PC-9 (cell line): ENCODE measurements around the gene KCTD20. TPM values are rescaled to one million over a fixed set of nuclear protein-coding genes. Genes with fewer than 3 reads are reported as not detected.

Source experiments
- BruUV-seq: library from RNA; stranded (reverse); fragments of 400-500 nt; replicated peaks from 2 replicates; lab custom pipeline; 2021; lab: Mats Ljungman, UMichigan
- CTCF ChIA-PET: fragments of 300-600 bp; sonication (Branson Sonifier 250); formaldehyde crosslinking; loops from one replicate; lab custom pipeline; 2022; ENCODE audit warnings: antibody characterized with exemption; lab: Charles Lee
- POLR2A ChIA-PET: fragments of 300-600 bp; sonication (Branson Sonifier 250); formaldehyde crosslinking; loops from one replicate; lab custom pipeline; 2022; ENCODE audit warnings: antibody characterized with exemption; ENCODE audit not compliant: unreplicated experiment; lab: Charles Lee
- DNase-seq, 2 experiments: peaks; one replicate each; pipeline versions ENCODE4 v3.0.0 to v3.0.0-alpha.2; 2015 to 2022; ENCODE audit warnings: mixed read lengths in 1 of 2
- H2AFZ ChIP-seq: fragments of 200-600 bp; sonication (generic); 2 replicates; pipeline ENCODE4 v1.8.1; 2017; ENCODE audit warnings: antibody characterized with exemption
- H3F3A ChIP-seq: fragments of 200-600 bp; sonication (generic); 2 replicates; pipeline ENCODE4 v1.8.1; 2017; ENCODE audit warnings: antibody characterized with exemption, mild to moderate bottlenecking, low read depth; ENCODE audit not compliant: insufficient read depth
- H3K27ac ChIP-seq: fragments of 200-600 bp; sonication (generic); 2 replicates; pipeline ENCODE4 v1.6.1; 2016; ENCODE audit warnings: mixed run types
- H3K27me3 ChIP-seq: fragments of 200-600 bp; sonication (generic); 2 replicates; pipeline ENCODE4 v1.6.1; 2016; ENCODE audit warnings: low read depth, mixed run types; ENCODE audit not compliant: insufficient read depth
- H3K36me3 ChIP-seq: fragments of 200-600 bp; sonication (generic); 2 replicates; pipeline ENCODE4 v1.6.1; 2016; ENCODE audit warnings: low read depth, mixed run types
- H3K4me1 ChIP-seq: fragments of 200-600 bp; sonication (generic); replicated peaks from 2 replicates; pipeline ENCODE4 v1.6.1; 2016; ENCODE audit warnings: mixed run types; ENCODE audit not compliant: insufficient read depth
- H3K4me2 ChIP-seq: fragments of 200-600 bp; sonication (generic); 2 replicates; pipeline ENCODE4 v1.6.1; 2017; ENCODE audit warnings: mixed run types
- H3K4me3 ChIP-seq: fragments of 200-600 bp; sonication (generic); 2 replicates; pipeline ENCODE4 v1.6.1; 2016; ENCODE audit warnings: mixed run types
- H3K79me2 ChIP-seq: fragments of 200-600 bp; sonication (generic); 2 replicates; pipeline ENCODE4 v1.6.1; 2017; ENCODE audit warnings: low read depth, mixed run types
- H3K9me2 ChIP-seq: fragments of 200-600 bp; sonication (generic); 2 replicates; pipeline ENCODE4 v1.8.1; 2017; ENCODE audit warnings: mild to moderate bottlenecking; ENCODE audit not compliant: insufficient read depth
- H3K9me3 ChIP-seq: fragments of 200-600 bp; sonication (generic); 2 replicates; pipeline ENCODE4 v1.8.1; 2016; ENCODE audit warnings: low read depth; ENCODE audit not compliant: insufficient read depth
- H4K20me1 ChIP-seq: fragments of 200-600 bp; sonication (generic); 2 replicates; pipeline ENCODE4 v1.8.1; 2017; ENCODE audit not compliant: insufficient read depth
- CTCF ChIP-seq: fragments of 200-600 bp; sonication (generic); conservative IDR thresholded peaks from 2 replicates; pipeline ENCODE4 v1.6.1; 2017; ENCODE audit warnings: mixed run types, antibody characterized with exemption, mild to moderate bottlenecking, moderate library complexity
- EZH2 ChIP-seq: fragments of 200-600 bp; sonication (generic); IDR thresholded peaks from 2 replicates; pipeline ENCODE4 v1.8.0; 2017; ENCODE audit warnings: antibody characterized with exemption, low read depth
- intact Hi-C: fragments of 100-400 bp; cut with micrococcal nuclease; formaldehyde crosslinking; loops from one replicate; pipeline ENCODE4 v1.10.0; 2022; ENCODE audit not compliant: unreplicated experiment
- total RNA-seq: library from RNA; stranded (reverse); gene quantifications from 2 replicates; pipeline ENCODE4 v1.2.3, GENCODE V29; 2021

KCTD20 gene
- total RNA-seq, 1 experiment from 2014 or later, result 42.5 TPM

DNA sequence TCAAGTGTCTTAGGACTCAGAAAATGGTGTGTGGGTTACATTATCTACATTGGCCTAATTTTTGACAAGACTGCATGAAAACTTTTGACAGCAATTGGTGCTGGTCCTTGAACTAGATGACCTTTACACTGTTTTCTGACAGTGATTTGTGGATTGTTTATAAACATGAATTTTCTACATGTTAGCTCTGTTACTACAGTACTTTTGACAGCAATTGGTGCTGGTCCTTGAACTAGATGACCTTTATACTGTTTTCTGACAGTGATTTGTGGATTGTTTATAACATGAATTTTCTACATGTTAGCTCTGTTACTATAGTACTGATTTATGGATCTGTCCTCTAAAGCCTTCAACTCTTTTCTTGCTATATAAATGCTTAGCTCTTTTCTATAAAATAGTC is 16.7 kb downstream of the KCTD20 start:
- Histone ChIP-seq H3F3A (peaks cover 16% of the 10 kb centered on the region; the same call in 1 of the 2 replicates), H3K9me2 (no peaks in the 10 kb centered on the region), H3K27ac (no peak overlapping the region), H3K27me3 (no peaks in the 10 kb centered on the region), H3K79me2 (peaks cover 87% of the 10 kb centered on the region), H4K20me1 (peaks cover 15% of the 10 kb centered on the region), H3K4me3 (no peak overlapping the region), H3K36me3 (no peaks in the 10 kb centered on the region; the same call in 1 of the 2 replicates), H2AFZ (no peak overlapping the region), H3K4me1 (peaks cover 10% of the 10 kb centered on the region), H3K4me2 (no peak overlapping the region), H3K9me3 (no peaks in the 10 kb centered on the region)
- POLR2A ChIA-PET, result interaction anchor here (0.6 kb wide), 1 partner anchor 121 kb away, joined by 18 read pairs; no protein-coding TSS in a partner anchor
- intact Hi-C loops, result no loop called here
- no peak for DNase-seq
- CTCF ChIA-PET, result no interaction called here
- BruUV-seq, result no TSS peak
- TF ChIP-seq EZH2 (no peak), CTCF (no peak)

GRCh38 chr6:36460916-36461315 is 18.1 kb downstream of the KCTD20 start:
- 0 out of 2 replicates have a peak, but pooled peaks cover under 1% of the 10 kb centered on the region for H3K4me1 ChIP-seq
- no peaks in the 10 kb centered on the region for H3K9me2 ChIP-seq
- CTCF ChIA-PET, result no interaction called here
- no peak overlapping the region for H2AFZ ChIP-seq
- H3F3A ChIP-seq, result peaks cover 7% of the 10 kb centered on the region; the same call in 1 of the 2 replicates
- H4K20me1 ChIP-seq, result peaks cover 2% of the 10 kb centered on the region; the same call in 1 of the 2 replicates
- TF ChIP-seq EZH2, result no peak
- TF ChIP-seq CTCF, result no peak
- H3K9me3 ChIP-seq, result no peaks in the 10 kb centered on the region
- POLR2A ChIA-PET, result no interaction called here
- no peak overlapping the region for H3K27ac ChIP-seq
- no peak overlapping the region for H3K4me3 ChIP-seq
- BruUV-seq, result no TSS peak
- H3K79me2 ChIP-seq, result peaks cover 85% of the 10 kb centered on the region
- DNase-seq, result no peak
- intact Hi-C loops, result no loop called here
- no peak overlapping the region for H3K4me2 ChIP-seq
- no peaks in the 10 kb centered on the region for H3K27me3 ChIP-seq
- H3K36me3 ChIP-seq, result no peaks in the 10 kb centered on the region; the same call in 1 of the 2 replicates

- intact Hi-C loops, result no loop called here
- no peak overlapping the region for H3K4me2 ChIP-seq
- no peak for TF ChIP-seq CTCF
- no peak for TF ChIP-seq EZH2
- H4K20me1 ChIP-seq, result peaks cover 2% of the 10 kb centered on the region; the same call in 1 of the 2 replicates
- CTCF ChIA-PET, result no interaction called here
- H2AFZ ChIP-seq, result no peak overlapping the region
- H3K9me2 ChIP-seq, result no peaks in the 10 kb centered on the region
- H3F3A ChIP-seq, result peaks cover 7% of the 10 kb centered on the region; the same call in 1 of the 2 replicates
- no peak overlapping the region for H3K27ac ChIP-seq
- H3K9me3 ChIP-seq, result no peaks in the 10 kb centered on the region
- no peak overlapping the region for H3K4me3 ChIP-seq
- H3K36me3 ChIP-seq, result no peaks in the 10 kb centered on the region; the same call in 1 of the 2 replicates
- POLR2A ChIA-PET, result no interaction called here
- no peaks in the 10 kb centered on the region for H3K4me1 ChIP-seq
- no peaks in the 10 kb centered on the region for H3K27me3 ChIP-seq
- H3K79me2 ChIP-seq, result peaks cover 84% of the 10 kb centered on the region
- BruUV-seq, result no TSS peak
- no peak for DNase-seq
These were observed 18.8 kb downstream of the KCTD20 start for GRCh38 chr6:36461646-36462045.
